Esophagus squamous epithelium (tissue), 5 donors: ENCODE measurements around the gene PCDHGA7. TPM values are rescaled to one million over a fixed set of nuclear protein-coding genes. Genes with fewer than 3 reads are reported as not detected.

ENCODE experiments used
- DNase-seq: peaks from one replicate; lab custom pipeline; 2025; lab: John Stamatoyannopoulos, UW
- H3K27ac ChIP-seq, 4 donors: fragments of 200-600 bp; sonication (generic); one replicate each; pipeline ENCODE4 v1.5.1; 2016 to 2019; ENCODE audit warnings: mild to moderate bottlenecking in 1 of 4
- H3K27me3 ChIP-seq, 4 donors: fragments of 200-600 bp; sonication (generic); 1 replicate in 3 of 4; 2 replicates in 1 of 4; pipeline versions ENCODE4 v1.5.1 to v1.6.0; 2017 to 2021; ENCODE audit warnings: antibody characterized with exemption in 1 of 4
- H3K36me3 ChIP-seq, 3 donors: fragments of 200-600 bp; sonication (generic); one replicate each; pipeline ENCODE4 v1.5.1; 2016 to 2019
- H3K4me1 ChIP-seq, 3 donors: fragments of 200-600 bp; sonication (generic); one replicate each; pipeline ENCODE4 v1.5.1; 2017 to 2019
- H3K4me3 ChIP-seq, 4 donors: fragments of 200-600 bp; sonication (generic); 1 replicate in 3 of 4; 2 replicates in 1 of 4; pipeline ENCODE4 v1.5.1; 2016 to 2019; ENCODE audit warnings: mild to moderate bottlenecking in 2 of 4, moderate library complexity in 1 of 4
- H3K9me3 ChIP-seq, 3 donors: fragments of 200-600 bp; sonication (generic); one replicate each; pipeline ENCODE4 v1.5.1; 2016 to 2019
- POLR2A ChIP-seq, 4 donors: fragments of 450-650 bp; IDR thresholded peaks; one replicate each; pipeline ENCODE4 v1.6.1; 2017; ENCODE audit warnings: antibody characterized with exemption in 4 of 4, mild to moderate bottlenecking in 4 of 4, moderate library complexity in 3 of 4
- WGBS, 2 donors: methylation state at CpG; one replicate each; pipeline ENCODE4 v1.1.5; 2018; 5-methylcytosine and 5-hydroxymethylcytosine counted together
- intact Hi-C: fragments of 100-400 bp; cut with DNase I; formaldehyde crosslinking; loops from one replicate; pipeline ENCODE4 v1.15.0; 2022
- total RNA-seq, 4 donors: library from RNA; depleted of rRNA; stranded (reverse); fragments of >200 nt; gene quantifications; one replicate each; pipeline ENCODE4 v1.1.0, GENCODE V29; 2016
- TF ChIP-seq, protein P1 (sequence below), 6 experiments: fragments of 450-650 bp in 4 of 6; fragments of 200-600 bp in 2 of 6; sonication (generic) in 2 of 6; IDR thresholded peaks; one replicate each; pipeline ENCODE4 v1.5.1; 2016 to 2019; ENCODE audit warnings: antibody characterized with exemption in 6 of 6, mild to moderate bottlenecking in 4 of 6, moderate library complexity in 4 of 6
- donor health status: DM: yes; HTN: yes; CAD: no.

Gene PCDHGA7
- total RNA-seq, 4 donors from 2014 or later: 0.32 to 3.2 (median 2.5) TPM

DNA sequence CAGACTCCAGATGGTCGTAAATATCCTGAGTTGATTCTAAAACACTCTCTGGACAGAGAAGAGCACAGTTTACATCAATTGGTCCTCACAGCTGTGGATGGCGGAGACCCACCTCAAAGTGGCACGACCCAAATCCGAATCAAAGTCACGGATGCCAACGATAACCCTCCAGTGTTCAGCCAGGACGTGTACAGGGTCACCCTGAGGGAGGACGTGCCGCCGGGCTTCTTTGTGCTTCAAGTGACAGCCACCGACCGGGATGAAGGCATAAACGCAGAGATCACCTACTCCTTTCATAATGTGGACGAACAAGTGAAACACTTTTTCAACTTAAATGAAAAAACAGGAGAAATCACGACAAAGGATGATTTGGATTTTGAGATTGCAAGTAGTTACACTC is 21.9 kb upstream of the PCDHGA7 start:
- Histone ChIP-seq H3K27ac (no peak overlapping the region), H3K36me3 (no peaks in the 10 kb centered on the region), H3K4me1 (no peaks in the 10 kb centered on the region), H3K4me3 (peak overlapping the region in 1 of 4 donors; percentile 52), H3K27me3 (peaks cover 0 to 66% (median 0%) of the 10 kb centered on the region in 4 donors), H3K9me3 (peaks cover 5 to 100% (median 82%) of the 10 kb centered on the region in 3 donors)
- intact Hi-C loops: no loop called here
- DNase-seq: no peak
- WGBS, 2 donors: 55 to 61% methylated on average over 15 of the region's 15 CpGs
- no peak for TF ChIP-seq POLR2A (IDR thresholded peaks at IDR 0.05)
- TF ChIP-seq, protein P1, sequence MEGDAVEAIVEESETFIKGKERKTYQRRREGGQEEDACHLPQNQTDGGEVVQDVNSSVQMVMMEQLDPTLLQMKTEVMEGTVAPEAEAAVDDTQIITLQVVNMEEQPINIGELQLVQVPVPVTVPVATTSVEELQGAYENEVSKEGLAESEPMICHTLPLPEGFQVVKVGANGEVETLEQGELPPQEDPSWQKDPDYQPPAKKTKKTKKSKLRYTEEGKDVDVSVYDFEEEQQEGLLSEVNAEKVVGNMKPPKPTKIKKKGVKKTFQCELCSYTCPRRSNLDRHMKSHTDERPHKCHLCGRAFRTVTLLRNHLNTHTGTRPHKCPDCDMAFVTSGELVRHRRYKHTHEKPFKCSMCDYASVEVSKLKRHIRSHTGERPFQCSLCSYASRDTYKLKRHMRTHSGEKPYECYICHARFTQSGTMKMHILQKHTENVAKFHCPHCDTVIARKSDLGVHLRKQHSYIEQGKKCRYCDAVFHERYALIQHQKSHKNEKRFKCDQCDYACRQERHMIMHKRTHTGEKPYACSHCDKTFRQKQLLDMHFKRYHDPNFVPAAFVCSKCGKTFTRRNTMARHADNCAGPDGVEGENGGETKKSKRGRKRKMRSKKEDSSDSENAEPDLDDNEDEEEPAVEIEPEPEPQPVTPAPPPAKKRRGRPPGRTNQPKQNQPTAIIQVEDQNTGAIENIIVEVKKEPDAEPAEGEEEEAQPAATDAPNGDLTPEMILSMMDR (IDR thresholded peaks at IDR 0.05): no peak

DNA sequence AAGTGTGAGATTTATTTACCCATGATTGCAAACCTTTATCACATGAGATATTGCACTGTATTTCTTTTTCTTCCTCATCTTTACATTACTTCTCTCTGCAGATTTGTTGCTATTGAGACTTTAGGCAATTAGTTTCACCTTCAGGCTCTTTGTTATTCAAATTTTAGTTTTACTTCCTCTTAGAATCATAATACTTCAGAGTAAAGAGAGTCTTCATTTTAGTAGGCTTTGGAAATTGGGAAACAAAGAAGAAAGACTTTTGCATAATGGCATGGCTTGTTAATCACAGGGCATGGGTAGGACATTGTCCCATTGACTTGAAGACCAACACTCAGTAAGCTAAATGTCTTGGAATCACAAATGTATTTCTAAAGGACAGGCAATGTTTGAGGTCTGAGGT is 19.8 kb upstream of the PCDHGA7 start:
- no peak overlapping the region for H3K27ac ChIP-seq
- no peak for DNase-seq
- intact Hi-C loops: no loop called here
- no peaks in the 10 kb centered on the region for H3K36me3 ChIP-seq
- no peaks in the 10 kb centered on the region for H3K4me1 ChIP-seq
- H3K4me3 ChIP-seq: no peak overlapping the region
- H3K27me3 ChIP-seq: peaks cover 0 to 75% (median 0%) of the 10 kb centered on the region in 4 donors
- H3K9me3 ChIP-seq: peaks cover 5 to 100% (median 83%) of the 10 kb centered on the region in 3 donors
- TF ChIP-seq, protein P1 (IDR thresholded peaks at IDR 0.05): no peak
- no peak for TF ChIP-seq POLR2A (IDR thresholded peaks at IDR 0.05)

DNA sequence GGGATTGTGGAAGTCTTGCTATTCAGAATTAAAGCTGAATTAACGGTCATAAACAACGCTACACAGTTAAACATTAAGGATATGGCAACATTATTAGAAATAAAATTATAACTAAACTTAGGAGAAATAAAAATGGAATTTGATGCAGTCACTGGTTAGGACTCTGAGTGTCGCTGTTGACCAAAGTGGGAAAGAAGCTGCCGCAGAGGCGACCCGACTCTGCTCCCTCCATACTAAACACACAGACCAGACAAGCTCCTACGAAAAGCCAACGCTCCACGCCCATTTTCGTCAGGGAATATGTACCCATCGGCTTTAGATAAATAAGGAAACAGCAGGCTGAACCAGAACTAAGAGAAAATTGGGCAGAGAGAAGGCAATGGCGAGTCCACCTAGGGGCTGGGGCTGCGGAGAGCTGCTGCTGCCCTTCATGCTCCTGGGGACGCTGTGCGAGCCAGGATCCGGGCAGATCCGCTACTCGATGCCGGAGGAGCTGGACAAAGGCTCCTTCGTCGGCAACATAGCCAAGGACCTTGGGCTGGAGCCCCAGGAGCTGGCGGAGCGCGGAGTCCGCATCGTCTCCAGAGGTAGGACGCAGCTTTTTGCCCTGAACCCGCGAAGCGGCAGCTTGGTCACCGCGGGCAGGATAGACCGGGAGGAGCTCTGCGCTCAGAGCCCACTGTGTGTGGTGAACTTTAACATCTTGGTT is 18.4 kb upstream of the PCDHGA7 start, which contains the start of gene PCDHGA5:
Gene PCDHGA5 (plus strand): TSS at position 211 of the 709 bp plus-strand sequence. CDS start 169 bp downstream, at position 380.
- Histone ChIP-seq H3K27ac (no peak within 1 kb of the TSS), H3K4me1 (no peaks in the 10 kb centered on the region), H3K27me3 (peaks cover 0 to 78% (median 0%) of the 10 kb centered on the region in 4 donors), H3K36me3 (no peaks in the 10 kb centered on the region), H3K4me3 (peak within 1 kb of the TSS in 2 of 4 donors; percentile 0 to 24), H3K9me3 (peaks cover 5 to 99% (median 80%) of the 10 kb centered on the region in 3 donors)
- intact Hi-C loops: no loop called here
- TF ChIP-seq, protein P1 (IDR thresholded peaks at IDR 0.05): no peak
- TF ChIP-seq POLR2A (IDR thresholded peaks at IDR 0.05): no peak
- 26 to 27% methylated on average over 21 to 22 of the region's 34 CpGs for WGBS, 2 donors
- no peak for DNase-seq

DNA sequence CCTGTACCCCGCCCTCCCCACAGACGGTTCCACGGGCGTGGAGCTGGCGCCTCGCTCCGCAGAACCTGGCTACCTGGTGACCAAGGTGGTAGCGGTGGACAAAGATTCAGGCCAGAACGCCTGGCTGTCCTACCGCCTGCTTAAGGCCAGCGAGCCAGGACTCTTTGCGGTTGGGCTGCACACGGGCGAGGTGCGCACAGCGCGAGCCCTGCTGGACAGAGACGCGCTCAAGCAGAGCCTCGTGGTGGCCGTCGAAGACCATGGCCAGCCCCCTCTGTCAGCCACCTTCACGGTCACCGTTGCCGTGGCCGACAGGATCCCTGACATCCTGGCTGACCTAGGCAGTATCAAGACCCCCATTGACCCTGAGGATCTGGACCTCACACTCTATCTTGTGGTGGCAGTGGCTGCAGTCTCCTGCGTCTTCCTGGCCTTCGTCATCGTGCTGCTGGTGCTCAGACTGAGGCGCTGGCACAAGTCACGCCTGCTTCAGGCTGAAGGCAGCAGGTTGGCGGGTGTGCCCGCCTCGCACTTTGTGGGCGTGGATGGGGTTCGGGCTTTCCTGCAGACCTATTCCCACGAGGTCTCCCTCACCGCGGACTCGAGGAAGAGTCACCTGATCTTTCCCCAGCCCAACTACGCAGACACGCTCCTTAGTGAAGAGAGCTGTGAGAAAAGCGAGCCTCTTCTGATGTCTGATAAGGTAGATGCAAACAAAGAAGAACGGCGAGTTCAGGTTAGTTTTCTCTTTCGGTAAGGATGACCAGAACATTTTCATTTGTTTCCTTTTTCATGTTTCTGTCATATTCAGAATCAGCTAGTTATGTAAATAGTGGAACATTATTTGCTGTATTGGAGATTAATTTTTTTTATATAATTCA is 16.3 kb upstream of the PCDHGA7 start:
- no peak for TF ChIP-seq POLR2A (IDR thresholded peaks at IDR 0.05)
- TF ChIP-seq, protein P1 (IDR thresholded peaks at IDR 0.05): no peak
- DNase-seq: no peak
- intact Hi-C loops: no loop called here
- H3K36me3 ChIP-seq: no peaks in the 10 kb centered on the region
- peaks cover 0 to 74% (median 0%) of the 10 kb centered on the region in 4 donors for H3K27me3 ChIP-seq
- H3K4me3 ChIP-seq: peak overlapping the region in 1 of 4 donors; percentile 25
- no peak overlapping the region for H3K27ac ChIP-seq
- H3K4me1 ChIP-seq: no peaks in the 10 kb centered on the region
- H3K9me3 ChIP-seq: peaks cover 0 to 99% (median 80%) of the 10 kb centered on the region in 3 donors
- 39 to 41% methylated on average over 10 of the region's 46 CpGs for WGBS, 2 donors
